ENCODE data around the gene MIA.

GRCh38 chr19:40783711-40784110 lies 8.4 kb downstream of the MIA start:
- TF ChIP-seq, protein P1, sequence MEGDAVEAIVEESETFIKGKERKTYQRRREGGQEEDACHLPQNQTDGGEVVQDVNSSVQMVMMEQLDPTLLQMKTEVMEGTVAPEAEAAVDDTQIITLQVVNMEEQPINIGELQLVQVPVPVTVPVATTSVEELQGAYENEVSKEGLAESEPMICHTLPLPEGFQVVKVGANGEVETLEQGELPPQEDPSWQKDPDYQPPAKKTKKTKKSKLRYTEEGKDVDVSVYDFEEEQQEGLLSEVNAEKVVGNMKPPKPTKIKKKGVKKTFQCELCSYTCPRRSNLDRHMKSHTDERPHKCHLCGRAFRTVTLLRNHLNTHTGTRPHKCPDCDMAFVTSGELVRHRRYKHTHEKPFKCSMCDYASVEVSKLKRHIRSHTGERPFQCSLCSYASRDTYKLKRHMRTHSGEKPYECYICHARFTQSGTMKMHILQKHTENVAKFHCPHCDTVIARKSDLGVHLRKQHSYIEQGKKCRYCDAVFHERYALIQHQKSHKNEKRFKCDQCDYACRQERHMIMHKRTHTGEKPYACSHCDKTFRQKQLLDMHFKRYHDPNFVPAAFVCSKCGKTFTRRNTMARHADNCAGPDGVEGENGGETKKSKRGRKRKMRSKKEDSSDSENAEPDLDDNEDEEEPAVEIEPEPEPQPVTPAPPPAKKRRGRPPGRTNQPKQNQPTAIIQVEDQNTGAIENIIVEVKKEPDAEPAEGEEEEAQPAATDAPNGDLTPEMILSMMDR (IDR thresholded peaks at IDR 0.05; ENCODE audit: poor library complexity, severe bottlenecking) = no peak
- no peak for TF ChIP-seq TAF1 (IDR thresholded peaks at IDR 0.05; ENCODE audit: low read depth)
- TF ChIP-seq POLR2AphosphoS5 (IDR thresholded peaks at IDR 0.05) = no peak
- TF ChIP-seq RAD21 (conservative IDR thresholded peaks at IDR 0.05) = no peak
